IPS-18a (cell line): ENCODE measurements around the gene ZFYVE21.

Experiments
- H3K27ac ChIP-seq: one replicate; pipeline ENCODE4 v1.5.1; 2013; ENCODE audit warnings: low read length
- H3K27me3 ChIP-seq: one replicate; pipeline ENCODE4 v1.6.1; 2013; ENCODE audit warnings: mild to moderate bottlenecking, low read length; ENCODE audit not compliant: control insufficient read depth, insufficient read depth
- H3K36me3 ChIP-seq: one replicate; pipeline ENCODE4 v1.6.1; 2013; ENCODE audit warnings: low read depth, low read length; ENCODE audit not compliant: control insufficient read depth
- H3K4me1 ChIP-seq: one replicate; pipeline ENCODE4 v1.6.1; 2013; ENCODE audit warnings: low read depth, low read length; ENCODE audit not compliant: control insufficient read depth
- H3K4me3 ChIP-seq: one replicate; pipeline ENCODE4 v1.5.1; 2013; ENCODE audit warnings: low read length
- H3K9ac ChIP-seq: one replicate; pipeline ENCODE4 v1.6.1; 2013; ENCODE audit warnings: mild to moderate bottlenecking, low read length, moderate library complexity
- H3K9me3 ChIP-seq: one replicate; pipeline ENCODE4 v1.6.1; 2013; ENCODE audit warnings: low read depth, low read length; ENCODE audit not compliant: control insufficient read depth

ZFYVE21 gene

GRCh38 chr14:103723748-103724081 is 8.1 kb downstream of the ZFYVE21 start:
- no peak overlapping the region for H3K9ac ChIP-seq
- no peak overlapping the region for H3K4me3 ChIP-seq

GRCh38 chr14:103724116-103724515 is 8.5 kb downstream of the ZFYVE21 start:
- Histone ChIP-seq H3K4me1 (no peaks in the 10 kb centered on the region), H3K9me3 (no peaks in the 10 kb centered on the region), H3K27me3 (no peaks in the 10 kb centered on the region), H3K4me3 (no peak overlapping the region), H3K36me3 (peaks cover 7% of the 10 kb centered on the region), H3K27ac (no peak overlapping the region), H3K9ac (no peak overlapping the region)

More at GRCh38 chr14:103723748-103724081, 8.1 kb downstream of the ZFYVE21 start:
- H3K27ac ChIP-seq = no peak overlapping the region
- H3K27me3 ChIP-seq = no peaks in the 10 kb centered on the region
- no peaks in the 10 kb centered on the region for H3K4me1 ChIP-seq
- H3K36me3 ChIP-seq = peaks cover 3% of the 10 kb centered on the region
- H3K9me3 ChIP-seq = no peaks in the 10 kb centered on the region

DNA sequence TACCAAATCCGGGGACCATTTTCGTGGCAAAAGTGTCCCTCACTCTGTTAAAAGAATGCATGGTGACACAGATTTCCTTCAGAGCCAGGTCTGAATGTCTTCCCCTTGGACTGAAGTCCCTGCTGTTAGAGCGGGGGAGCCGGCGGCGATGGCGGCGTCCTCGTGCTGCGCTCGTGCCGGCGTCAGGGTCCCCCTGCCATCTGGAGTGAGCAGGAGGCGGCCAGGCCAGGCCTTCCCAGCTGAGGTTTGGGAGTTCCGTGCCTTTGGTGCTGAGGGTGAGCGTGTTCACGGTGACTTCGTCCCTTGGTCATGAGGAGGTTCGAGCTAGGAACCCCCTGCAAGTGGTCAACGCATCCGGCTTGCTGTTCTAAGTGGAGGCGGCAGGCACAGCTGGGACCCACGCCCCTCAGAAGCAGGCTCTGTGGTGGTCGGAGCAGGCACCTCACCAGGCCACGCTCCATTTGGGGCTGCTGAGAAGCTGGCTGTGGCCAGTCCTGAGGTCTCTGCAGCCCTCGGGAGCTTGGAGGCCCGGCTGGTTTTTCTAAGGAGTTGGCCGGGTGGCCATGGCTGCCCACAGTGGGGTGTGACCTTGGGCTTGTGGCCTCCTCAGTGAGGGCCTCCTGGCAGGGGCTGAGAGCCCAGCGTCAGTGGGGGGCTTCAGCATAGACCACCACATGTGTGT is 9.5 kb downstream of the ZFYVE21 start:
- peaks cover 17% of the 10 kb centered on the region for H3K36me3 ChIP-seq
- no peaks in the 10 kb centered on the region for H3K9me3 ChIP-seq
- no peak overlapping the region for H3K27ac ChIP-seq
- no peaks in the 10 kb centered on the region for H3K4me1 ChIP-seq
- no peak overlapping the region for H3K4me3 ChIP-seq
- H3K9ac ChIP-seq = no peak overlapping the region
- H3K27me3 ChIP-seq = no peaks in the 10 kb centered on the region

DNA sequence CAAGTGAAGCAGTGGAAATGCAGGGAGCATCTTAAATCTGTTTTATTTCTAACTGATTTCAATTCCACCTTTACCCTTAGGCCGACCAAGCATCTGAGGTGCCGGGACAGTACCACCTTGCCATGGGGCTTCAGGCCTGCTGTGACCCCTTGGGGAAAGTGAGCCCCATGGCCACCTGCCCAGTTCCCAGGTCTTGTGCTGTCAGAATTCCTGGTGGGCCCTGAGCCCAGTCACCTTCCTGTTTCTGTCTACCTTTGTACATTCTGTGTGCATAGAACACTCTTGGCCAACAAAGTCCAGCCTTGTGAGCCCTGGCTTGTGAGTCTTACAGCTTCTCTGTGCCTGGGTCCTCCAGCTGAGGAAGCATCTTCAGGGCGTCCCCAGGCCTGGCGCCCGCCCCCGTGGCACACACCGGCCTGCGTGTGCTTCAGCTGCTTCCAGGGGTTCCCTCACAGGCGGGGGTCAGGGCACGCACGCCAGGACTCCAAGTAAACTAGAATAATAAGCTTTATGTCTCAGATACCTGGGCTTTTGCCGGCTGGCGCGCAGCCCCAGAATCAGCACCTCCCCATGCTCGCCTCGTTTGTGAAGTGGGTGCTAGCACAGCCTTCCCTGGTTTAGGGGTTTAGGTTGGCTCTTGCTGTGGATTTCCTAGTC is 10.3 kb downstream of the ZFYVE21 start:
- Histone ChIP-seq H3K4me1 (no peaks in the 10 kb centered on the region), H3K9ac (no peak overlapping the region), H3K4me3 (no peak overlapping the region), H3K27me3 (no peaks in the 10 kb centered on the region), H3K9me3 (no peaks in the 10 kb centered on the region), H3K27ac (no peak overlapping the region), H3K36me3 (peaks cover 18% of the 10 kb centered on the region)

DNA sequence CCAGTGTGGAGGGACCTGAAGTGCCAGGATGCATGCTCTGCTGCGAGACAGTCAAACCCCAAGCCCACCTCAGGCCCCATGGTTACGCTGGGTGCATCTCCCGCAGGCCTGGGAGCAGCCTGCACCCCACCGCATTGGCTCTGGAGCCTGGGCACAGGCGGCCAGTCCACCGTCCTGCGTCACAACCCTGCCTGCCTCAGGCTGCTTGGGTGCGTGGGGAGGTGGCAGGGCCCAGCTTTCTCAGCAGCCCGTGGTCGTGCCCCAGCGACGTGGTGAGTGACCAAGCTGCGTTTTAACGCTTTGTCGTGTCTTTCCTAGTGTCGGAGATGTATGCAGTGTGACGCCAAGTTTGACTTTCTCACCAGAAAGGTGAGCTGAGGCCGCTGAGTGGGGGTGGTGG is 10.9 kb downstream of the ZFYVE21 start:
- no peaks in the 10 kb centered on the region for H3K9me3 ChIP-seq
- no peak overlapping the region for H3K27ac ChIP-seq
- peaks cover 18% of the 10 kb centered on the region for H3K36me3 ChIP-seq
- H3K9ac ChIP-seq = no peak overlapping the region
- H3K4me1 ChIP-seq = no peaks in the 10 kb centered on the region
- no peak overlapping the region for H3K4me3 ChIP-seq
- no peaks in the 10 kb centered on the region for H3K27me3 ChIP-seq

GRCh38 chr14:103727313-103727980 is 11.8 kb downstream of the ZFYVE21 start:
- H3K4me3 ChIP-seq = no peak overlapping the region
- H3K27me3 ChIP-seq = no peaks in the 10 kb centered on the region
- peaks cover 18% of the 10 kb centered on the region for H3K36me3 ChIP-seq
- no peak overlapping the region for H3K27ac ChIP-seq
- H3K9ac ChIP-seq = no peak overlapping the region
- H3K9me3 ChIP-seq = no peaks in the 10 kb centered on the region
- no peaks in the 10 kb centered on the region for H3K4me1 ChIP-seq

- H3K9ac ChIP-seq = no peak overlapping the region
- H3K9me3 ChIP-seq = no peaks in the 10 kb centered on the region
- peaks cover 23% of the 10 kb centered on the region for H3K36me3 ChIP-seq
- no peak overlapping the region for H3K4me3 ChIP-seq
- no peaks in the 10 kb centered on the region for H3K4me1 ChIP-seq
- H3K27me3 ChIP-seq = no peaks in the 10 kb centered on the region
- H3K27ac ChIP-seq = no peak overlapping the region
These were observed 12.5 kb downstream of the ZFYVE21 start for GRCh38 chr14:103728141-103728540.

DNA sequence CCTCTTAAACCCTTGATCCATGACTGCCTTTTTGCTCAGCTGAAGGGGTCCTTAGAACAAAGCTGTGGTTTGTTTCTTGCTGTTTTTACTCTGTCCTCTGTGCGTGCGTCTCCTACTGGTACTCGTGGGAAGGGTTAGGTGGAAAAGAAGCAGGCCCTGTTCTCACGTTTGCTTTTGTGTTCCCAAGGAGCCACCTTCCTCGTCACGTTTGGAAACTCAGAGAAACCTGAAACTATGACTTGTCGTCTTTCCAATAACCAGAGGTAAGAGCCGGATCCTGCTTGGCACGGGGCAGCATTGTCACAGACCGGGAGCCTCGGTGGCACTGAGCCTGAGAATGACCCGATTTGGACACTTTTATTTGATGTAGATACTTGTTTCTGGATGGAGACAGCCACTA is 13.1 kb downstream of the ZFYVE21 start:
- Histone ChIP-seq H3K4me3 (no peak overlapping the region), H3K36me3 (peaks cover 25% of the 10 kb centered on the region), H3K27ac (no peak overlapping the region), H3K9ac (no peak overlapping the region), H3K4me1 (no peaks in the 10 kb centered on the region), H3K27me3 (no peaks in the 10 kb centered on the region), H3K9me3 (no peaks in the 10 kb centered on the region)

DNA sequence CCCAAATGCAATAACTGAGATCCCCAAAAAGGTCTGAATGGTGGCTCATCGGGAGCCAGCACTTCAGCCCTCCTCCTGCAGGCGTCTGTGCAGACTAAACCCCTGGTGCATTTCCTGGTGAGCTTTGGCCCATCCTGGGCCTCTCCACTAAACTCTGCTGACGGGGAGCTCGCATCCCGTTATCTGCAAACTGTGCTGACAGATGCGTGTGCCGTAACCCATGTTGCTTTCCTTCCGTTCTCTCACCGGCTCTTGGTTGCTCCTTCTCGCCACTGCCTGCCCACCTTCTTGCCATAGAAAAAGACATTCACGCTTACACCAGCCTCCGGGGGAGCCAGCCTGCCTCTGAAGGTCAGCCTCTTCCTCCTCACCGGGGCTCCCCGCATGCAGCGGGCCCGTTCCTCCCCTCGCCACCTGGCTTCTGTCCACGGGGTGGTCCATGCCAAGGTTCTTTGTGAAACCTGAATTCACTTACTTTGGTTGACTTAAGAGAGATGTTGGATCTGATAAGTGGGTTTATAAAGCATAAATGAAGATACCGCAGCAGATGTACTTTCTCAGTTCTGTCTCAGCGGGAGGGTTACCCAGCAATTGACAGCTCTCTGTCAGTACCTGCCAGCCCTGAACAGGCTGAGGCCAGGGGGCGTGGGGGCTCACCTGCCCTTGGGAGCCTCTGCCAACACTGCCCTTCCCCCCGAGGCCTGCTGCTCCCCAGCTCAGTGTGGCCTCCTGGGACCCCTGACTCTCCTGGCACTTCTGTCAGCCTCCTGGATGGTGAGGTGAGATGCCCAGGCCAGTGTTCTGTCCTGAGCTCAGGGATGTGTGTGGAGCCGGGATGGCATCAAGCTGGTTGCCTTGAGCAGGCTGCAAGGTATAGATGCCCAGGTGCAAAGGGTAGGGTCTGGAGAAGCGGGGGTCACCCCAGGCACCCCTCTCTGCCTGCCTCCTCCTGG is 14.2 kb downstream of the ZFYVE21 start:
- Histone ChIP-seq H3K9ac (no peak overlapping the region), H3K4me1 (no peaks in the 10 kb centered on the region), H3K4me3 (no peak overlapping the region), H3K9me3 (no peaks in the 10 kb centered on the region), H3K27ac (no peak overlapping the region), H3K36me3 (peaks cover 25% of the 10 kb centered on the region), H3K27me3 (no peaks in the 10 kb centered on the region)

DNA sequence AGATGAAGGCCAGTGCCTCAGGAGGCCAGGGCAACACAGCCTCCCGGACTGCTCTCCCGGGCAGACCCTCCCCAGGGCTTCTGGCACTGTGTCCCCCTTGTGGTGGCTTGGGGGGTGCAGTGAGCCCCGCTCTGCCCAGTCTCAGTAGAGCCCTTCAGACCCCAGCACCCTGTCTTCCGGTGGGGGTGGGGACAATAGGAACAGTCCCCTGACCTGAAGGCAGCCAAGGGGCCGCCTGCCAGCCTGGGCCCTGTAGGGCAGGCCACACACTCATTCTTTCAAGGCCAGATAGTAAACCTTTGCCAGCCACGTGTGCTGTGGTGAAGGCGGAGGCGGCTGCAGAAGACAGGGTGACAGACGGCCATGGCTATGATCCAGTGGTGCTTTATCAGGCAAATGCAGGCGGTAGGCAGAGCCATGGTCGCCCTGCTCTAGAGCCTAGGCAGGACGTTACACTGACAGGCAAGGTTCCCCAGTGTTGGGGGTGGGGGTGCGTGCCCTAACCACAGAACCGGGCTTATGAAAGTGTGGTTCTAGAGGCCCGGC is 15.0 kb downstream of the ZFYVE21 start:
- Histone ChIP-seq H3K27ac (no peak overlapping the region), H3K4me3 (no peak overlapping the region), H3K36me3 (peaks cover 25% of the 10 kb centered on the region), H3K27me3 (no peaks in the 10 kb centered on the region), H3K9ac (no peak overlapping the region), H3K9me3 (no peaks in the 10 kb centered on the region), H3K4me1 (no peaks in the 10 kb centered on the region)

DNA sequence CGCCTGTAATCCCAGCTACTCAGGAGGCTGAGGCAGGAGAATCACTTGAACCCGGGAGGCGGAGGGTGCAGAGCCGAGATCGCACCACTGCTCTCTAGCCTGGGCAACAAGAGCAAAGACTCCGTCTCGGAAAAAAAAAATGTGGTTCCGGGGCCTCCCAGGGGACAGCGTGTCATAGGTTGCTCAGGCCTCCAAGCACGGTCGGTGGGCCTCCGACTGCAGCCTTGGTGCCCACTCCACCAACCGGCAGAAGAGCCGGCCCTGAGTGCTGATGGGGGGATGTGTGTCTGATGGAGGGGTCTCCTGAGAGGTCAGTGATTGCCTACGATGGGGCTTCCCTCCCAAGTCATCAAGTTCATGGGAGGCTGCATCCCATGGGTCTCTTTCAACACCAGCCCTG is 15.9 kb downstream of the ZFYVE21 start:
- H3K27ac ChIP-seq = no peak overlapping the region
- H3K4me3 ChIP-seq = no peak overlapping the region
- H3K4me1 ChIP-seq = no peaks in the 10 kb centered on the region
- no peaks in the 10 kb centered on the region for H3K27me3 ChIP-seq
- no peaks in the 10 kb centered on the region for H3K9me3 ChIP-seq
- peaks cover 25% of the 10 kb centered on the region for H3K36me3 ChIP-seq
- H3K9ac ChIP-seq = no peak overlapping the region
